SK-N-SH (cell line): Measurements from ENCODE around the gene ARHGAP1. TPM values are rescaled to one million over a fixed set of nuclear protein-coding genes. Genes with fewer than 3 reads are reported as not detected.

Experiments used
- CTCF ChIA-PET: fragments of 300-600, 350-600 bp; formaldehyde crosslinking; extraction: SDS; loops from one replicate; lab custom pipeline; 2021; lab: Yijun Ruan, JAX
- POLR2A ChIA-PET: fragments of 350-600 bp; sonication (Branson Sonifier 250); formaldehyde crosslinking; extraction: SDS; loops from one replicate; lab custom pipeline; 2020; ENCODE audit warnings: antibody characterized with exemption, inconsistent platforms; lab: Yijun Ruan, JAX
- DNase-seq: peaks from one replicate; pipeline ENCODE4 v3.0.0; 2012
- H2AFZ ChIP-seq: fragments of 200-600 bp; sonication (generic); 2 replicates; pipeline ENCODE4 v1.8.1; 2016; ENCODE audit warnings: antibody characterized with exemption, mild to moderate bottlenecking, low read depth
- H3F3A ChIP-seq: fragments of 200-600 bp; sonication (generic); replicated peaks from 2 replicates; pipeline ENCODE3; 2016; ENCODE audit warnings: antibody characterized with exemption, mild to moderate bottlenecking; ENCODE audit not compliant: insufficient read depth
- H3K27ac ChIP-seq, 2 experiments: fragments of 200-500 bp in 1 of 2; fragments of 200-600 bp in 1 of 2; sonication (Bioruptor generic) in 1 of 2; sonication (generic), shearing (Covaris generic) in 1 of 2; 2 replicates each; pipeline versions ENCODE4 v1.5.1 to v1.6.1; 2014 to 2016; ENCODE audit warnings: low read depth in 2 of 2, inconsistent platforms in 1 of 2, low read length in 1 of 2, mild to moderate bottlenecking in 1 of 2, mixed read lengths in 1 of 2
- H3K27me3 ChIP-seq: fragments of 200-600 bp; sonication (generic), shearing (Covaris generic); 2 replicates; pipeline ENCODE4 v1.6.1; 2016; ENCODE audit warnings: mixed run types; ENCODE audit not compliant: insufficient read depth
- H3K36me3 ChIP-seq, 2 experiments: fragments of 200-500 bp in 1 of 2; fragments of 200-600 bp in 1 of 2; sonication (Bioruptor generic) in 1 of 2; sonication (generic) in 1 of 2; replicated peaks in 1 of 2; 2 replicates each; pipeline versions ENCODE3 to v1.5.1; 2014 to 2016; ENCODE audit warnings: low read length in 1 of 2, mild to moderate bottlenecking in 1 of 2; ENCODE audit not compliant: insufficient read depth in 2 of 2, control insufficient read depth in 1 of 2
- H3K4me1 ChIP-seq, 2 experiments: fragments of 200-500 bp in 1 of 2; fragments of 200-600 bp in 1 of 2; sonication (Bioruptor generic) in 1 of 2; sonication (generic), shearing (Covaris generic) in 1 of 2; 2 replicates each; pipeline versions ENCODE4 v1.5.1 to v1.6.1; 2014 to 2016; ENCODE audit warnings: low read depth in 1 of 2, low read length in 1 of 2, mixed run types in 1 of 2; ENCODE audit not compliant: insufficient read depth in 2 of 2, control insufficient read depth in 1 of 2
- H3K4me2 ChIP-seq: fragments of 200-600 bp; sonication (generic), shearing (Covaris generic); 2 replicates; pipeline ENCODE4 v1.6.1; 2017; ENCODE audit warnings: mixed run types
- H3K4me3 ChIP-seq, 2 experiments: fragments of 200-500 bp in 1 of 2; fragments of 200-600 bp in 1 of 2; sonication (Bioruptor generic) in 1 of 2; sonication (generic), shearing (Covaris generic) in 1 of 2; 2 replicates each; pipeline versions ENCODE4 v1.5.1 to v1.8.1; 2014 to 2016; ENCODE audit warnings: low read depth in 2 of 2, inconsistent platforms in 1 of 2, low read length in 1 of 2, mild to moderate bottlenecking in 1 of 2, mixed read lengths in 1 of 2, moderate library complexity in 1 of 2
- H3K79me2 ChIP-seq: fragments of 200-600 bp; sonication (generic); 2 replicates; pipeline ENCODE4 v1.8.1; 2017; ENCODE audit warnings: mild to moderate bottlenecking; ENCODE audit not compliant: insufficient read depth
- H3K9ac ChIP-seq: fragments of 200-600 bp; sonication (generic); 2 replicates; pipeline ENCODE4 v1.6.1; 2017; ENCODE audit warnings: mixed run types
- H3K9me2 ChIP-seq: fragments of 200-600 bp; sonication (generic); 2 replicates; pipeline ENCODE4 v1.6.1; 2017; ENCODE audit warnings: mixed run types
- H3K9me3 ChIP-seq: fragments of 200-600 bp; sonication (generic); 2 replicates; pipeline ENCODE4 v1.6.1; 2017; ENCODE audit warnings: mixed run types, mild to moderate bottlenecking, moderate library complexity
- H4K20me1 ChIP-seq: fragments of 200-600 bp; sonication (generic); 2 replicates; pipeline ENCODE4 v1.6.1; 2017; ENCODE audit warnings: mild to moderate bottlenecking, mixed run types; ENCODE audit not compliant: insufficient read depth
- CHD2 ChIP-seq: fragments of 150-350 bp; IDR thresholded peaks from 2 replicates; pipeline ENCODE4 v1.6.1; 2018; ENCODE audit warnings: low read length; ENCODE audit not compliant: partially characterized antibody
- EP300 ChIP-seq, 2 experiments: IDR thresholded peaks; 2 replicates each; pipeline versions ENCODE4 v1.4.0 to v1.6.1; 2012; ENCODE audit warnings: borderline replicate concordance in 1 of 2, low read depth in 1 of 2, low read length in 1 of 2
- FOSL2 ChIP-seq: IDR thresholded peaks from 2 replicates; pipeline ENCODE4 v1.4.0; 2012; ENCODE audit warnings: low read depth, mild to moderate bottlenecking, moderate library complexity, borderline replicate concordance
- FOXM1 ChIP-seq: IDR thresholded peaks from 2 replicates; pipeline ENCODE4 v1.4.0; 2012; ENCODE audit warnings: low read depth, mild to moderate bottlenecking
- GABPA ChIP-seq: IDR thresholded peaks from 2 replicates; pipeline ENCODE4 v1.4.0; 2012; ENCODE audit warnings: low read depth, mild to moderate bottlenecking
- GATA2 ChIP-seq: sonication (generic); formaldehyde crosslinking; IDR thresholded peaks from 2 replicates; pipeline ENCODE4 v1.5.0; 2020; ENCODE audit warnings: mild to moderate bottlenecking, missing genetic modification reagents
- MEF2A ChIP-seq: IDR thresholded peaks from 2 replicates; pipeline ENCODE4 v1.4.0; 2012; ENCODE audit warnings: low read depth, borderline replicate concordance
- POLR2AphosphoS5 ChIP-seq: IDR thresholded peaks from 2 replicates; pipeline ENCODE4 v1.6.1; 2012; ENCODE audit warnings: low read depth, low read length
- REST ChIP-seq: IDR thresholded peaks from 2 replicates; pipeline ENCODE4 v1.6.1; 2012; ENCODE audit warnings: mild to moderate bottlenecking, low read depth, low read length, moderate library complexity
- RFX5 ChIP-seq: IDR thresholded peaks from 2 replicates; pipeline ENCODE4 v1.6.1; 2012; ENCODE audit warnings: mild to moderate bottlenecking, improper control_type of control experiment, low read length
- RXRA ChIP-seq: IDR thresholded peaks from 2 replicates; pipeline ENCODE4 v1.4.0; 2012; ENCODE audit warnings: low read depth, mild to moderate bottlenecking, borderline replicate concordance
- SIN3A ChIP-seq: IDR thresholded peaks from 2 replicates; pipeline ENCODE4 v1.6.1; 2012; ENCODE audit warnings: low read depth, mild to moderate bottlenecking, low read length, moderate library complexity, borderline replicate concordance
- USF1 ChIP-seq: IDR thresholded peaks from 2 replicates; pipeline ENCODE4 v1.4.0; 2012; ENCODE audit warnings: low read depth, borderline replicate concordance
- USF2 ChIP-seq: fragments of 150-350 bp; IDR thresholded peaks from 2 replicates; pipeline ENCODE4 v1.6.1; 2017; ENCODE audit warnings: antibody characterized with exemption, low read length, low read depth, borderline replicate concordance
- ZBTB33 ChIP-seq: IDR thresholded peaks from 2 replicates; pipeline ENCODE4 v1.4.0; 2012; ENCODE audit warnings: low read depth, borderline replicate concordance
- WGBS: methylation state at CpG from one replicate; pipeline ENCODE4 v1.1.6; 2017; ENCODE audit warnings: low lambda C conversion rate; 5-methylcytosine and 5-hydroxymethylcytosine counted together
- polyA plus RNA-seq, 3 experiments: library from polyadenylated mRNA; depleted of rRNA; stranded (reverse); fragments of >200 nt; gene quantifications; 2 replicates each; pipeline ENCODE4 v1.2.3, GENCODE V29; 2012

ARHGAP1 gene
- polyA plus RNA-seq, 1 of the 3 experiments (the other 2 are of a cell fraction), result 27.1 TPM

- Histone ChIP-seq H2AFZ (no peak overlapping the region), H3K4me1 (peaks cover 0 to 4% of the 10 kb centered on the region in 2 experiments; a peak in 1 of 4 replicates), H4K20me1 (no peaks in the 10 kb centered on the region), H3K9me2 (no peaks in the 10 kb centered on the region), H3K4me3 (no peak overlapping the region), H3K79me2 (no peaks in the 10 kb centered on the region; the same call in 1 of the 2 replicates), H3K27me3 (no peaks in the 10 kb centered on the region), H3K9me3 (no peaks in the 10 kb centered on the region), H3F3A (peaks cover 2% of the 10 kb centered on the region), H3K4me2 (no peak overlapping the region), H3K36me3 (peaks cover 30 to 50% of the 10 kb centered on the region in 2 experiments), H3K9ac (no peak overlapping the region), H3K27ac (no peak overlapping the region)
- ChIA-PET CTCF (interaction anchor here (1.1 kb wide), 1 partner anchor 9 kb away, joined by 3 read pairs; no protein-coding TSS in a partner anchor), POLR2A (no interaction called here)
- TF ChIP-seq REST (no peak), CHD2 (no peak), MEF2A (no peak), FOSL2 (no peak), POLR2AphosphoS5 (no peak), GABPA (no peak), FOXM1 (no peak), SIN3A (no peak), EP300 (IDR thresholded peaks at IDR 0.05; ENCODE audit: borderline replicate concordance in 1 of 2, low read depth in 1 of 2, low read length in 1 of 2) (no peak), USF1 (no peak), RXRA (no peak), RFX5 (no peak), GATA2 (no peak), ZBTB33 (no peak), USF2 (no peak)
- 92% methylated on average over 9 of the region's 11 CpGs for WGBS
- no peak for DNase-seq
Observed at GRCh38 chr11:46682773-46683752, 17.4 kb downstream of the ARHGAP1 start.
